PC-3 (cell line): ENCODE measurements around the gene BRK1.
"Not testable (repeated sequence)": the region's sequence is repeated elsewhere in the genome, so short reads cannot be mapped to it uniquely, and the experiment has no call there.

Source experiments
- EZH2 ChIP-seq: fragments of 300-600 bp; sonication (generic); IDR thresholded peaks from one replicate; pipeline ENCODE4 v1.6.1; 2017; ENCODE audit warnings: antibody characterized with exemption, mild to moderate bottlenecking, low read length; ENCODE audit not compliant: unreplicated experiment
- EZH2phosphoT487 ChIP-seq: fragments of 300-600 bp; sonication (generic); IDR thresholded peaks from 2 replicates; pipeline ENCODE4 v1.6.1; 2018; ENCODE audit warnings: mild to moderate bottlenecking, antibody characterized with exemption, low read length, borderline replicate concordance
- TF ChIP-seq, protein P1 (sequence below): fragments of 300-600 bp; sonication (generic); conservative IDR thresholded peaks from 2 replicates; pipeline ENCODE4 v1.5.1; 2017; ENCODE audit warnings: antibody characterized with exemption, low read depth, mild to moderate bottlenecking, low read length

GRCh38 chr3:10135872-10136271, 20.4 kb downstream of the BRK1 start:
- TF ChIP-seq, protein P1, sequence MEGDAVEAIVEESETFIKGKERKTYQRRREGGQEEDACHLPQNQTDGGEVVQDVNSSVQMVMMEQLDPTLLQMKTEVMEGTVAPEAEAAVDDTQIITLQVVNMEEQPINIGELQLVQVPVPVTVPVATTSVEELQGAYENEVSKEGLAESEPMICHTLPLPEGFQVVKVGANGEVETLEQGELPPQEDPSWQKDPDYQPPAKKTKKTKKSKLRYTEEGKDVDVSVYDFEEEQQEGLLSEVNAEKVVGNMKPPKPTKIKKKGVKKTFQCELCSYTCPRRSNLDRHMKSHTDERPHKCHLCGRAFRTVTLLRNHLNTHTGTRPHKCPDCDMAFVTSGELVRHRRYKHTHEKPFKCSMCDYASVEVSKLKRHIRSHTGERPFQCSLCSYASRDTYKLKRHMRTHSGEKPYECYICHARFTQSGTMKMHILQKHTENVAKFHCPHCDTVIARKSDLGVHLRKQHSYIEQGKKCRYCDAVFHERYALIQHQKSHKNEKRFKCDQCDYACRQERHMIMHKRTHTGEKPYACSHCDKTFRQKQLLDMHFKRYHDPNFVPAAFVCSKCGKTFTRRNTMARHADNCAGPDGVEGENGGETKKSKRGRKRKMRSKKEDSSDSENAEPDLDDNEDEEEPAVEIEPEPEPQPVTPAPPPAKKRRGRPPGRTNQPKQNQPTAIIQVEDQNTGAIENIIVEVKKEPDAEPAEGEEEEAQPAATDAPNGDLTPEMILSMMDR: not testable (repeated sequence)
- not testable (repeated sequence) for TF ChIP-seq EZH2, EZH2phosphoT487
